GM12878 (cell line): ENCODE results near the gene TTC16. TPM values are rescaled to one million over a fixed set of nuclear protein-coding genes. Genes with fewer than 3 reads are reported as not detected.

Experiments
- ATAC-seq: fragments of 200-7000 bp; cut with Tn5 transposase; 3 replicates; pipeline ENCODE4 v1.9.1; 2020; ENCODE audit warnings: mild to moderate bottlenecking, moderate library complexity
- BruUV-seq: library from RNA; stranded (reverse); fragments of 400-500 nt; replicated peaks from 2 replicates; lab custom pipeline; 2021; lab: Mats Ljungman, UMichigan
- CTCF ChIA-PET: fragments of 300-600 bp; sonication (Branson Sonifier 250); formaldehyde crosslinking; extraction: SDS; loops from one replicate; lab custom pipeline; 2021; ENCODE audit warnings: inconsistent platforms; lab: Yijun Ruan, JAX
- POLR2A ChIA-PET: fragments of 350-600 bp; formaldehyde crosslinking; extraction: SDS; loops from one replicate; lab custom pipeline; 2021; ENCODE audit warnings: inconsistent platforms; lab: Charles Lee
- RAD21 ChIA-PET: fragments of 300-600 bp; sonication (Branson Sonifier 250); formaldehyde crosslinking; loops from one replicate; lab custom pipeline; 2023; ENCODE audit warnings: antibody characterized with exemption; ENCODE audit not compliant: unreplicated experiment; lab: Charles Lee
- SMC1A ChIA-PET: fragments of 300-600 bp; sonication (Branson Sonifier 250); formaldehyde crosslinking; loops from one replicate; lab custom pipeline; 2023; ENCODE audit not compliant: unreplicated experiment, uncharacterized antibody; lab: Charles Lee
- DNase-seq: peaks from one replicate; pipeline ENCODE4 v3.0.0-alpha.2; 2011; ENCODE audit warnings: low read depth, low spot score
- FAIRE-seq: peaks from 3 replicates; lab custom pipeline; 2011; peaks lifted over from hg19 to GRCh38; lab: Jason Lieb, UNC
- H2AFZ ChIP-seq: 2 replicates; pipeline ENCODE4 v1.6.0; 2011; ENCODE audit warnings: low read depth, low read length, control low read depth; ENCODE audit not compliant: control insufficient read depth
- H3K27ac ChIP-seq: 2 replicates; pipeline ENCODE4 v1.5.1; 2011; ENCODE audit warnings: control low read depth; ENCODE audit not compliant: control insufficient read depth, insufficient read depth
- H3K27me3 ChIP-seq, 2 experiments: replicated peaks in 1 of 2; 2 replicates each; pipeline versions ENCODE4 v1.6.0 to v1.6.1; 2011; ENCODE audit warnings: low read length in 1 of 2; ENCODE audit not compliant: control insufficient read depth in 2 of 2, insufficient read depth in 2 of 2
- H3K36me3 ChIP-seq, 2 experiments: 2 replicates each; pipeline ENCODE4 v1.5.1; 2011; ENCODE audit warnings: low read length in 1 of 2; ENCODE audit not compliant: control insufficient read depth in 2 of 2, insufficient read depth in 2 of 2
- H3K4me1 ChIP-seq: 2 replicates; pipeline ENCODE4 v1.6.1; 2011; ENCODE audit warnings: mild to moderate bottlenecking, low read length, moderate library complexity, mixed read lengths; ENCODE audit not compliant: control insufficient read depth, insufficient read depth
- H3K4me2 ChIP-seq: 2 replicates; pipeline ENCODE4 v1.6.0; 2011; ENCODE audit warnings: control low read depth; ENCODE audit not compliant: control insufficient read depth, insufficient read depth
- H3K4me3 ChIP-seq: fragments of 200-600 bp; sonication (generic); 2 replicates; pipeline ENCODE4 v1.5.1; 2016
- H3K79me2 ChIP-seq: 2 replicates; pipeline ENCODE4 v1.6.0; 2011; ENCODE audit warnings: low read length; ENCODE audit not compliant: control insufficient read depth, insufficient read depth
- H3K9ac ChIP-seq: 2 replicates; pipeline ENCODE4 v1.8.0; 2011; ENCODE audit warnings: low read length, control low read depth, mixed read lengths; ENCODE audit not compliant: control insufficient read depth, insufficient read depth
- H3K9me3 ChIP-seq: replicated peaks from 3 replicates; pipeline ENCODE4 v1.5.1; 2011; ENCODE audit warnings: mild to moderate bottlenecking, low read length; ENCODE audit not compliant: control insufficient read depth, insufficient read depth
- H4K20me1 ChIP-seq: 2 replicates; pipeline ENCODE4 v1.6.0; 2011; ENCODE audit not compliant: control insufficient read depth, insufficient read depth
- CEBPB ChIP-seq, 2 experiments: fragments of 150-350 bp in 1 of 2; IDR thresholded peaks; 2 replicates each; pipeline ENCODE4 v1.6.1; 2012 to 2014; ENCODE audit warnings: low read depth in 2 of 2, low read length in 2 of 2, borderline replicate concordance in 1 of 2, inconsistent platforms in 1 of 2
- EGR1 ChIP-seq, 2 experiments: IDR thresholded peaks; 1 replicate in 1 of 2; 2 replicates in 1 of 2; pipeline ENCODE4 v1.6.1; 2011 to 2012; ENCODE audit warnings: low read depth in 2 of 2, low read length in 2 of 2, borderline replicate concordance in 1 of 2, mild to moderate bottlenecking in 1 of 2, moderate library complexity in 1 of 2
- HDGF ChIP-seq: fragments of 450-650 bp; IDR thresholded peaks from 2 replicates; pipeline ENCODE4 v1.6.1; 2016; ENCODE audit warnings: antibody characterized with exemption
- KAT2A ChIP-seq: conservative IDR thresholded peaks from 2 replicates; pipeline ENCODE4 v1.6.1; 2011; ENCODE audit warnings: low read depth, low read length; ENCODE audit not compliant: control insufficient read depth
- LARP7 ChIP-seq: fragments of 450-650 bp; IDR thresholded peaks from 2 replicates; pipeline ENCODE4 v1.6.1; 2017; ENCODE audit warnings: mild to moderate bottlenecking
- NR2C1 ChIP-seq: fragments of 450-650 bp; IDR thresholded peaks from 2 replicates; pipeline ENCODE4 v1.6.1; 2017; ENCODE audit warnings: antibody characterized with exemption, mild to moderate bottlenecking, moderate library complexity
- NRF1 ChIP-seq: conservative IDR thresholded peaks from 2 replicates; pipeline ENCODE4 v1.6.1; 2011; ENCODE audit warnings: mild to moderate bottlenecking, low read depth, low read length, improper control_type of control experiment
- PAX8 ChIP-seq: fragments of 450-650 bp; IDR thresholded peaks from 2 replicates; pipeline ENCODE4 v1.6.1; 2017; ENCODE audit warnings: mild to moderate bottlenecking, moderate library complexity
- STAT1 ChIP-seq: fragments of 450-650 bp; conservative IDR thresholded peaks from 2 replicates; pipeline ENCODE4 v1.6.1; 2014; ENCODE audit warnings: antibody characterized with exemption, mild to moderate bottlenecking
- STAT3 ChIP-seq: IDR thresholded peaks from 2 replicates; pipeline ENCODE4 v1.6.1; 2011; ENCODE audit warnings: low read depth, low read length, improper control_type of control experiment
- ZBED1 ChIP-seq: IDR thresholded peaks from 2 replicates; pipeline ENCODE4 v1.6.1; 2016; ENCODE audit warnings: borderline replicate concordance
- ZNF217 ChIP-seq: fragments of 450-650 bp; IDR thresholded peaks from 2 replicates; pipeline ENCODE4 v1.6.1; 2017; ENCODE audit warnings: antibody characterized with exemption, mild to moderate bottlenecking
- ZSCAN29 ChIP-seq: fragments of 450-650 bp; IDR thresholded peaks from 2 replicates; pipeline ENCODE4 v1.6.1; 2017; ENCODE audit warnings: mild to moderate bottlenecking, moderate library complexity
- WGBS: methylation state at CpG from one replicate; pipeline ENCODE4 v1.1.6; 2016; ENCODE audit warnings: low lambda C conversion rate; ENCODE audit not compliant: insufficient replicate concordance, insufficient coverage; ENCODE audit errors: missing lambda C conversion rate; 5-methylcytosine and 5-hydroxymethylcytosine counted together
- in situ Hi-C: fragments of 300-500 bp; cut with MboI; formaldehyde crosslinking; loops from 9 replicates; pipeline ENCODE4 v1.14.3; 2018; ENCODE audit warnings: mixed read lengths
- intact Hi-C: fragments of 100-400 bp; cut with micrococcal nuclease; formaldehyde crosslinking; loops from one replicate; pipeline ENCODE4 v1.14.2; 2022; ENCODE audit not compliant: unreplicated experiment
- polyA plus RNA-seq, 11 experiments: library from polyadenylated mRNA; depleted of rRNA in 4 of 11; unstranded in 6 of 11; stranded (reverse) in 5 of 11; fragments of >200 nt; fragmentation: Nextera tagmentation in 4 of 11; fragmentation: Illumina TruSeq in 1 of 11; extraction: Ambion mirVana in 4 of 11; extraction: Trizol in 1 of 11; gene quantifications; 1 replicate in 1 of 11; 2 replicates in 10 of 11; pipeline versions ENCODE4 v1.2.1 to v1.2.3, GENCODE V29; 2011 to 2016; ENCODE audit warnings: inconsistent platforms in 2 of 11, missing spikeins in 2 of 11, low read depth in 1 of 11
- total RNA-seq, 4 experiments: library from RNA; depleted of rRNA in 3 of 4; stranded (reverse); fragments of >200 nt in 3 of 4; fragmentation: Illumina TruSeq in 1 of 4; extraction: Trizol in 1 of 4; gene quantifications; 2 replicates each; pipeline versions ENCODE4 v1.2.1 to v1.2.3, GENCODE V29; 2013 to 2021
- TF ChIP-seq, protein P1 (sequence below): IDR thresholded peaks from 2 replicates; pipeline ENCODE4 v1.6.1; 2011; ENCODE audit warnings: borderline replicate concordance, low read depth, mild to moderate bottlenecking, moderate library complexity, low read length; ENCODE audit not compliant: insufficient read depth, poor library complexity, severe bottlenecking

The TTC16 gene
- total and polyA plus RNA-seq, 10 of the 15 experiments (the other 5 are each of a cell fraction or from before 2014, with no cell fraction given): 0.03 TPM; not detected in 9

DNA sequence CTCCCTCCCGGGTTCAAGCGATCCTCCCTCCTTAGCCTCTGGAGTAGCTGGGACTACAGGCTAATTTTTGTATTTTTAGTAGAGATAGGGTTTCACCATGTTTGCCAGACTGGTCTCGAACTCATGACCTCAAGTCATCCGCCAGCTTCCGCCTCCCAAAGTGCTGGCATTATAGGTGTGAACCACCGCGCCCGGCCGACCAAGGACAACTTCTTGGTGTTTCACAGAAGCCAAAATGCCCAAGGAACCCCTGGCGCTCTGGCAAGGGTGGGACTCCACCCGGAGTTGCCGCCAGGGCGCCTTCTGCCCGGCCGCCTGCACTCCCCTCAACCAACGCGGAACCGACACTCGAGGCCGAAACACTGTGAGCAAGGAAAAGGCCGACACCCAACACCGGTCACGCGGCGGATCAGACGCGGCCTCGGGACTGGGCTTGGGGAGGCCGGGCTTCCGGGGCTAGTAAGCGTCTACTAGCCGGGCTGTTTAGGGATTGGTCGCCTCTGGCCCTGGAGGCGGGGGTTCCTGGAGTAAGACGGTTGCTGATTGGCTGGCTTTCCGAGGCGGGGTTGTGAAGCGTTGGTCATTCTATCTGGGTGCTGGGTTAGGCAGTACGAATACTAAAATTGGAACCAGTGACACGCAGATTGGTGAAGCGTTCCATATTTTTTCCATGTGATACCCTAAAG, 16.8 kb upstream of the TTC16 start (continued):
- TF ChIP-seq STAT1: no peak

DNA sequence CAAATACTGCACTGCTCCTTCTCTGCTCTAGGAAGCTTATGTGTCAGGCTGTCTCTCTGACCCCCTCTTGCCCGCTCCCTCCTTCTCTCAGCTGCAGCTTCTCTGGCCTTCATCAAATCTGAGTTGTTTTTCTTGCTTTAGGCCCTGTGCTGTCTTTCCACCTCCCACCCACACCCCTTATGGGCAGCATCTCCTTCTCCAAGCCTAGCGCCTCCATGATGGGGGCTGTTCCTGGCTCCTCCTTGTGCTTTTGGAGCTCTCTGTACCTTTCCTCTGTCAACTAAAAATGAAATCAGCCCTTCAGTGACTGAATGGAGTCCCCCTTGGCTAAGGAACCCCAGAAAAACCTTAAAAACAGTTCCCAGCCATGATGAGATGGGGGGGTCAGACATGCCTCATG, 15.7 kb upstream of the TTC16 start:
- ChIA-PET SMC1A (no interaction called here), CTCF (interaction anchor here (1.0 kb wide), 1 partner anchor 152 kb away, joined by 3 read pairs; no protein-coding TSS in a partner anchor), RAD21 (no interaction called here), POLR2A (no interaction called here)
- Histone ChIP-seq H2AFZ (no peak overlapping the region; the same call in 1 of the 2 replicates), H3K4me2 (no peak overlapping the region), H3K27me3 (peaks cover 0 to under 1% of the 10 kb centered on the region in 2 experiments; a peak in 2 of 4 replicates), H3K9ac (no peak overlapping the region), H3K27ac (no peak overlapping the region), H3K9me3 (no peaks in the 10 kb centered on the region), H4K20me1 (no peaks in the 10 kb centered on the region), H3K4me3 (no peak overlapping the region), H3K36me3 (no peaks in the 10 kb centered on the region)
- FAIRE-seq: no peak
- 92% methylated on average over 2 of the region's 2 CpGs for WGBS
- BruUV-seq: no TSS peak
- DNase-seq: no peak
- no peak for ATAC-seq
- TF ChIP-seq NR2C1: no peak
- no peak for TF ChIP-seq LARP7
- TF ChIP-seq PAX8: no peak
- TF ChIP-seq HDGF: no peak
- no peak for TF ChIP-seq ZBED1
- TF ChIP-seq NRF1: no peak
- TF ChIP-seq EGR1 (IDR thresholded peaks at IDR 0.05; ENCODE audit: borderline replicate concordance in 1 of 2, low read depth in 2 of 2, low read length in 2 of 2): no peak
- TF ChIP-seq CEBPB (IDR thresholded peaks at IDR 0.05; ENCODE audit: borderline replicate concordance in 1 of 2, low read depth in 2 of 2, low read length in 2 of 2): no peak
- TF ChIP-seq ZNF217: no peak
- TF ChIP-seq ZSCAN29: no peak
- TF ChIP-seq, protein P1, sequence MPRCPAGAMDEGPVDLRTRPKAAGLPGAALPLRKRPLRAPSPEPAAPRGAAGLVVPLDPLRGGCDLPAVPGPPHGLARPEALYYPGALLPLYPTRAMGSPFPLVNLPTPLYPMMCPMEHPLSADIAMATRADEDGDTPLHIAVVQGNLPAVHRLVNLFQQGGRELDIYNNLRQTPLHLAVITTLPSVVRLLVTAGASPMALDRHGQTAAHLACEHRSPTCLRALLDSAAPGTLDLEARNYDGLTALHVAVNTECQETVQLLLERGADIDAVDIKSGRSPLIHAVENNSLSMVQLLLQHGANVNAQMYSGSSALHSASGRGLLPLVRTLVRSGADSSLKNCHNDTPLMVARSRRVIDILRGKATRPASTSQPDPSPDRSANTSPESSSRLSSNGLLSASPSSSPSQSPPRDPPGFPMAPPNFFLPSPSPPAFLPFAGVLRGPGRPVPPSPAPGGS: no peak
- TF ChIP-seq STAT3: no peak
- no peak for TF ChIP-seq KAT2A
- TF ChIP-seq, all 136 proteins: peak for 0
- intact Hi-C loops: no loop called here
- peaks cover 4% of the 10 kb centered on the region; the same call in 1 of the 2 replicates for H3K4me1 ChIP-seq
- H3K79me2 ChIP-seq: no peaks in the 10 kb centered on the region
- in situ Hi-C loops: no loop called here
